KG1 (cell line): ENCODE data around the gene TMEM39B.
"Not testable (repeated sequence)": the region's sequence is repeated elsewhere in the genome, so short reads cannot be mapped to it uniquely, and the experiment has no call there.

Experiments
- DNase-seq: peaks from one replicate; lab custom pipeline; 2025; lab: John Stamatoyannopoulos, UW

TMEM39B gene

DNA sequence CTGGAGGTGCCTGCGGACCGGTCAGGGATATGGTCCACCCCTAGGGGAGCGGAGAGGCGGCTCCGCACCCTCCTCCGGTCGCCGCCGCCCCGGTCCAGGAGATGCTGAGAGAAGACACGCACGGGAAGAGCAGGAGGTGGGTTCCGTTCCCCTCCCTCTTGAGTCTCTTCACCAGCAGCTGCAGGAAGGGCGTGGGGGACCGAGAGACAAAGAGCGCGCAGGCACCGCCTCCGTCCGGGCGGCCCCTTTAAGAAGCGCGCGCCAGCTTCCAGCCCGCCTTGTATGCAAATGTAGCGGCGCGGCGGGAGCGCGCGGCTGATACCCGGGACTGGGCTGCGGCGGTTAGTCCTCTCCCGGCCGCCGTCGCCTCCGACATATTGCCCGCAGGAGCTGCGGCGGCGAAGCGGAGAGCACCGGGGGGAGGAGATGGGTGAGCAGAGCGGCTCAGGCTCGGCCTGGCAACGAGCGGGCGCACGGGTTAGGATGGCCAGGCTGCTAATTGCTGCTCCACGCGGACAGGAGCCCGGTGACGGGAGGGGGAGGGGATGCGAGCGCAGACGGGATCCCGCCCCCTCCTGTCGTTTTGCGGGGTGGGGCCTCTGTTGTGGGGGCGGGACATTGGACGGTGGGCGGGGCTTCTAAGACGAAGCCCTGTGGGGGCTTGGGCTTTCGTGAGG is at the start of gene TMEM39B:
TSS of gene TMEM39B (plus strand) at position 318 of the 677 bp plus-strand sequence. CDS start at position 427, 109 bp downstream.
- peak; percentile 94 for DNase-seq

DNA sequence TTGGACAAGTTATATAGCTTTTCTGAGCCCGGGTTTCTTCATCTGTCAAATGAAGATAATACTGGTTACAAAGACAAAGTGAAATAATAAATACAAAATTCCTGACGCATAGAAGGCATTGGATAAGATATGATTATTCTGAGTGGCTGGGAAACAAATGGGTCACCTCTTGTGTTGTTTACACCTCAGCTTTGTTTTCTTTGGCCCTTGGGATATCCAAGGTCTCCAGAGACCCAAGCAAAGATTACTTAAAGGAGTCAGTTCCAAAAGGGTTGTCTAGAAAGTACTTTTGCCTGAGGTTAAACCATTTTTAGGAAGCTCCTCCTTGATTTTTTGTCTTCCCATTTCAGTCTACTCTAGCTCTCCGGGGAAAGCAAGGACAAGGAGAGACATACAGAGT is 49.4 kb upstream of the TMEM39B start:
- no peak for DNase-seq

DNA sequence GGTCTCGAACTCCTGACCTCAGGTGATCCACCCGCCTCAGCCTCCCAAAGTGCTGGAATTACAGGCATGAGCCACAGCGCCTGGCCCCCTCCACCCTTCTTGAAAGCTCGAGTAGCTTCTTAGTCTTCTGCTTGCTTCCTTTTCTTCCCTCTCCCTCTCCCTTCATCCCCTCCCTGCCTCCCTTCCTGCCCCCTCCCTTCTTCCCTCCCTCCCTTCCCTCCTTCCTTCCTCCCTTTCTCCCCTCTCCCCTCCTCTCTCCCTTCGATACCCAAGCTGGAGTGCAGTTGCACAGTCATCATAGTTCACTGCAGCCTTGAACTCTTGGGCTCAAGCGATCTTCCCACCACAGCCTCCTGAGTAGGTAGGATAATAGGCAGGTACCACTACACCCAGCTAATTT is 47.2 kb upstream of the TMEM39B start:
- DNase-seq, result no peak

DNA sequence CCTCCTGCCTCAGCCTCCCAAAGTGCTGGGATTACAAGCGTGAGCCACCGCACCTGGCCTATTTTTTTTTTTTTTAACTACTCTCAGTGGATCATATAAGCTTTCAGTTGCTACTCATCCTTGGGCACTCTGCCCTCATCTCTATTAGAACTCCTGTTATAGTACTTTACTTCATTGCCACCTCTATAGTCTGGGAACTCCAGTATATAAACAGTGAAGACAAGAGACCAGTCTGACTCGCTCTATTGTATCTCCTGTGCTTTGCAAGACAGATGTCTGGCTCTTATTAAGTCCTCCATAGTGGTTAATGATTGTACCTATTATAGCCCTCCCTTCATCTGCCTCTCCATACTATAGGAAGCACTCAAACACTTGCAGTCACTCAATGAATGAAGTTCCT is 44.0 kb upstream of the TMEM39B start:
- no peak for DNase-seq

DNA sequence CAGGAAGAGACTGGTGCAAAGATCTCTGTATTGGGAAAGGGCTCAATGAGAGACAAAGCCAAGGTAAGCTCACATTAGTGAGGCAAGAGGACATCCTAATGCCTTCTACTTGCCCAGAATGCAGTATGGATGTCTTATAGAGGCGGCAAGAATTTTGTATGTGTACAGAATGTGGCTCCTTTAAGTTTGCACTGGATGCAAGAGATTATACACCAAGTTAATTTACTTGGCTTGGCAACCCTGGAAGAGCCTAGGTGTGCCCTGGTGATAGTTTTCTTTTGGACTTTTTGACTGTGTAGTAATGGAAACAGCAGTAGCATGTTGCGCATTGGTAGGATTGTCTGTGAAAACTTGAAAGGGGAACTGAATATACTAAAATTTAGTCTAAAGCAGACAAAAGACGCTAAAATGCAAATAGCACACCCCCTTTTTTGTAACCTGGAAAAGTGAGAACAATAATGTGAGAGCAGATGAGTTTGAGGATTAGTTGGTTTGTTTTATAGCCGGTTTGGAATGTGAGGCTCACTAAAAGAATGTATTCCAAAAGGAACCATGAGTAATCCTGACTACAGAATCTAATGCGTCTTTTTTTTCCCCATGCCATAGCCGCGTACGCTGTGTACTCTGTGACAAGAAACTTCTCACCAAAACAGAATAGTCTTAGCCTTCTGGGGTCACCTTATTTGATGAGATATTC is 41.0 kb upstream of the TMEM39B start:
- no peak for DNase-seq

DNA sequence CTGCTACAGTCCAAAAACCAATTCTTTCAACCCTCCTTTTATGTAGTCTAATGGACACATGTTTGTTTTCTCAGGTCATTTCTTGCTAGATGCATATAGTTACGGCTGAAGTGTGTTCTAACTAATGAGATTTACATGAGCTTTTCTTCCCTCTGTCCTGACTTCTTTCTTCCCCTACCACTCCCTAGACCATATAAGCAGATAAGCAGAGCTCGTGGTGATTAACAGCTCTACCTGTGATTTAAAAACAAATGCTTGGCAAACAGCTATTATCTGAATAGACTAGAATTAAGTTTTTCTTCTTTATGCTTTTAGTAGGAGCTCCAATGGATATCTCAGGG is 40.5 kb upstream of the TMEM39B start:
- no peak for DNase-seq

DNA sequence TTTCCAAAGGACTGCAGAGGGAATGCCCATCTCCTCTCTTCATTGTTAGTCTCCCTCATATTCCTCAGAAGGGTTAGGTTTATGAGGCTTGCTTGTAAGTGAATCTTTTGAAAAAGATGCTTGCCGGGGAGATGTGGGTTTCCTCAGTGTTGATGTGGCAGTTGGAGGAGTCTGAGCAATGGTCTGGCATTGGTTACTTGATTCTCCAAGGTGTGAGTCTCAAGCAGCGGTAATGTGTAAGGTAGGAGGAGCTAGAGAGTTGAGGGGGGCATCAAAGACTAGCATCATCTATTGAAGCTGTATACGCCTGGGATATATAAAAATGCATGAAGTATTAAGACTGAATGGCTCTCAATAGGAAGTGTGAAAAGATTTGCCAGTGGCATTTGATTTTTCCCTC is 37.6 kb upstream of the TMEM39B start:
- no peak for DNase-seq

DNA sequence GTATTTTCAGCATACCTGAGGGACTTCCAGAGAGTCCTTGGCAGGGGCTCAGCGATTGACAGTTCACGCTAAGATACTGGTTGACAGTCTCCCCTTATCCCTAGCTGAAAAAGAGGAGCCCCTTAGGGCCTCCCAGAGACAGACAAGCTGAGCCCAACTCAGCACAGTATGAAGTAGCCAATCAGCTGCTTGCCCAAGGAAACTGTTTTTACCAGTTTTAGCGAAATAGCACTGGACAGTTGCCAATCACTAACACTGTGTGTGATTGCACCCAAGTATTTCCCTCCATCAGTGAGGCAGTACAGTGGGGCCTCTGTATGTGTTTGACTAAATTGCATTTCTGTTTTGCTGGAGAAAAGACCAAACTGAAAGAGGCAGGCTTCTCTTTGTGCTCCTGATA is 32.0 kb upstream of the TMEM39B start:
- DNase-seq, result no peak

DNA sequence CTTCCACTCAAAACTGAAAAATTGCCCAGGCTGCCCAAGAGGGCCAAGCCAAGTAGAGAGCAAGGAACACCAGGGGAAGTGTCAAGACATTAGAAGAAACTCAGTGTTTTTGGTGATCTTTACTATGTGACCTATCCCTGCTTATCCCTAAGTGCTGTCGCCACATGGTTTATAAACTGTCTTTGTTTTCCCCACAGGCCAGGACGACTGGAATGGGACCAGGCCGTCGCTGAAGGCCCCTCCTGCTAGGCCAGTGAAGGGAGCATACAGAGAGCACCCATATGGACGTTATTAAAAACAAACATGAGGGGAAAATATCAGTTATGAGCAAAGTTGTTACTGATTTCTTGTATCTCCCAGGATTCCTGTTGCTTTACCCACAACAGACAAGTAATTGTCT is 30.4 kb upstream of the TMEM39B start:
- DNase-seq, result no peak

DNA sequence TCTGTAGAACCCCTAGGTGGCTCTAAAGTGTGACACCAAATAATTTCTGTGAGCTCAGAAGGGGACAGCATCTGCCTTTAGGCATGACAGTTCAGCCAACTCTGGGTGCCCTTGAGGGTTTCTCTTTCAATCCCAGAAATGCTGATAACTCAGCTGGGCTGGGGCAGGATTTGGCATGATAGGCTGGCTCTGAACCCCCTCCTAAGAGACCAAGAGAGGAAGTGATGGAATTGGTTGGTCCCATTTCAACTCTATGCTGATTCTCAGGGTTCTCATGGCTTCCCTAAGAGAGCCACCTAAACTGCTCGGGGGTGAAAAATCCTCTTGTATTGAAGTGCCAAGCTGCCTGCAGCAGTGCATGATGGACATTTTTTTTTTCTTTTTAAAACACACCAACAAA is 28.5 kb upstream of the TMEM39B start:
- DNase-seq, result no peak

DNA sequence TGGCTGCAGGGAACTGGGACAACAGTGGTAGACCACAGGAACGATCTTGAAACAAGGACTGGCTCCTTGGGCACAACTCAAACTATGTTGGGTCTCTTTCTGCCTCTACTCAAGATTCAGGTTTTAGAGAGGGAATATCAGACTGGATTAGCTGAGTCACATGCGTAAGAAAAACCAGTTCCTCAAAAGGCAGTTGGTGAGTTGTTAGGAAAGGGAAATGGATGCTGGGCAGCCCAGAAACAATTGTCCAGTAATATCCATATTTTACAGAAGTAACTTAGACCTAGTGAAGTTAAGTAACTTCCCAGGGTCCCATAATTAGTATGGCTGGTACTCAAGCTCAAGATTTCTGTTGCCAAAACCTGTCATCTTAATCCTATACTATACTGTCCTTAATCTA is 27.0 kb upstream of the TMEM39B start:
- DNase-seq, result no peak

DNA sequence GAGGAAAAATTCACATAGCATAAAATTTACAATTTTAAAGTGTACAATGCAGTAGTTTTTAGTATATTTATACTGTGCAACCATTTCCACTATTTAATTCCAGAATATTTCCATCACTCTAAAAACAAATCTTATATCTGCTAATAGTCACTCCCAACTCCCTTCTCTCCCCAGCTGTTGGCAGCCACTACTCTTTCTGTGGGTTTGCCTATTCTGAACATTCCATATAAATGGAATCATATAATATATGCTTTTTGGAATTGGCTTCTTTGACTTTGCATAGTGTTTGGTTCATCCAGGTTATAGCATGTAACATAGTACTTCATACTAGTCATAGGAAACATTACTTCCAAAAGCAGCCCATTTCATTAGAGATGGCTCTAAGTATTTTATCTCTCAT is 25.0 kb upstream of the TMEM39B start:
- no peak for DNase-seq

DNA sequence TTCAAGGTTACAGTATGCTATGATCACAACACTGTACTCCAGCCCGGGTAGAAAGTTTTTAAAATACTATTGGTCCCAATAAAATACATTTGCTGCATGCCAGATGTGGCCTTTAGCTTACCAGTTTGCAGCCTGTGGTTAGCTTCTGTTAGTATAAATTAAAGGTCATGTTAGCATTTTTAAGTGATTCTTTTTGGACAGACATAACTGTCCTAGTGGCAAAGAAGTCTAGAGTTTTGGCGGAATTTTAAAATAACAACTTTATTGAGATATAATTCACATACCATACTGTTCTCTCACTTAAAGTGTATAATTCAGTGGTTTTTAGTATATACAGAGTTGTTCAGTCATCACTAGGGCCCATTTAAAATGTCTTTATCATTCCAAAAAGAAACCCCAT is 24.3 kb upstream of the TMEM39B start:
- DNase-seq, result no peak

DNA sequence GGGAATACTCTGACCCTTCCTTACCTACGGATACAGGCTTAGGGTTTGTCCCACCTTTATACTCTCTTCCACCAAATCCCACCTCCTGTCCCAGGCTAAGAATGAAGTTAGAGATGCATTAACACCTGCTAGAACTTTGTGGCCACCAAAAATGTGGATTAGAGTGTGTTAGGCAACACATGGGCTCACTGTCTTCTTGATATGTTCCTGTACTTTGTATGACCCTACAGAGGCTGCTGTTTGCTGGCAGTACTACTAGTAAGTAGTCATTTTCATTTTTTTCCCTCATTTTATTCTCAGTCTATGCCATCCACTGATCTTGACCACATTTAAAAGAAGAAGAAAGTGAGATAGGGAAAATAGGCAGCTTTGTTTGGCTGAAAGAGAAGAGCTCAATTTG is 21.0 kb upstream of the TMEM39B start:
- no peak for DNase-seq

DNA sequence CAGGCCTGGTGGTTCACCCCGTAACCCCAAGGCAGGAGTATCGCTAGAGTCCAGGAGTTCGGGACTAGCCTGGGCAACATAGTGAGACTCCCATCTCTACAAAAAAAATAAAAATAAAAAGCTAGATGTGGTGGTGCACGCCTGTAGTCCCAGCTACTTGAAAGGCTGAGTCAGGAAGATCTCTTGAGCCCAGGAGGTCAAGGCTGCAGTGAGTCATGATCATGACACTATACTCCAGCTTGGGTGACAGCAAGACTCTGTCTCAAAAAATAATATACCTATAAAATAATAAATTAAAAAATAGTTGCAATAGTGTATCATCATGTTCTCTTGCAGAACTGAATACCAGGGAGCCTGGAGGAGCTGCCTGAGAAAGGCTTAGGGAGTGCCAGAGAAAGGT is 19.9 kb upstream of the TMEM39B start:
- DNase-seq, result no peak

DNA sequence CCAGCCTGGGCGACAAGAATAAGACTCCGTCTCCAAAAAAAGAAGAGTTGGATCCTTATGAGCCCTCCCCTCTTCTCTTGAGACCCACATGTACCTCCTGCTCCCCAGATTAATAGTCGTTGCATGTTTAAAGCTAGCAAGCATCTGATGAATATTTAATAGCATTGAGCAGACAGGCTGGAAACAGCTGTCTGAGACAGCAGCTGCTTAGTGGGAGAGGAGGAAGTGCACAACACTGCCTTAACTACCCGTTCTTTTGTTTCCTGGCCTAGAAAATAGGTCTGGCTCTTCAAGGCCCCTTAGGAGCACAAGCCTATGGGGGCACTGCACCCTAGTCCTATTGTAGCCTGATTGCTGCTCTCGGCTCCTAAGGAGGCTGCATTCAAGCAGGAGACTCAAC is 17.3 kb upstream of the TMEM39B start:
- DNase-seq, result no peak

DNA sequence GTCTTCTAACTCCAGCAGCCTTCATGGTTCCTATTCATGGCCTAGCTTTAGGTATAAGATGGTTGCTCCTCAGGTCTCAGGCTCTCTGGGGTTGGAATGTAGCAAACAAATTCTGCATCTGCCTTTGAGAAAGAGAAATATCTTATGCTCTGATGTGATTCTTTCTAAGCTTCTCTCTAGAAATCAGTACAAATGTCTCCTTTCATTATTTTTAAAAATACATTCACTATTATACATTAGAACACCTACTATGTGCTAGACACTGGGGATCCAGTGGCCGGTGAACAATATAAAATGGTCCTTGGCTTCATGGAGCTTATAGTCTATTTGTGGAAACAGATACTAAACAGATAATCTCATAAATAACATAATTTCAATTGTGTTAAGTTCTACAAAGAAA is 16.1 kb upstream of the TMEM39B start:
- no peak for DNase-seq

DNA sequence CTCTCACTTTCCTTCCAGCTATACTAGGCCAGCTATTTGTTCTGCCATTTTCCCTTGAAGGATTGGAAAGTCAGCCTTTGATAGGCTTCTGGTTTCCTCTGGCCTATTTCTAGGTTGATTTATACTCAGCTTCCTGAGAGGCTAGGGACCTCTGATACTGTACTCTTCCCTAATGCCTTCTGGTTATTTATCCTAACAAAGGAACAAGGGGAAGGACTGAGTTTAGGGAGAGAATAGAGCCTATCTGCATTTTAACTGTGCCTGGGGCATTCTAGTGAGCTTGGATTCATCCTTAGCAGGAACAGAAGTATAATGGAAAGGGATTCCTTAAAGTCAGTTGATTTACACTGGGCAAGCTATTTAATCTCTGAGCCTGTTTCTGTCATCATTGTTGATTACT is 11.8 kb upstream of the TMEM39B start:
- no peak for DNase-seq

DNA sequence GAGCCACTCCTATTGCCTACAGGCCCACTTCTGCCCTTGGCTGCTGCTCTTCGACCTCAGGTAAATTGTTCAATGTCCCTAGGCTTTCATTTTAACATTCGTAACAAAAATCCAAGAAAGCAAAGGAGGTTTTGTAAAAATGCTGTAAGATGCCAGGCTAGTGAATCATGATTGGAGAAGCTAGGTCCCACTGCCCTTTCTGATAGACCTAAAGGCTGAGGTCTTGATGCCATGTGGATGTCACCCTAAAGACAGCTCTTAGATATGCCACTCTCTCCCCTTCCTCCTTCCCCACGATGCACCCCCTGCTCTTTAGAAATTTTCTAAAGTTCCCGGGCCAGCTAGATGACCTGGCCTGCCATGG is 9.9 kb upstream of the TMEM39B start:
- DNase-seq, result no peak

DNA sequence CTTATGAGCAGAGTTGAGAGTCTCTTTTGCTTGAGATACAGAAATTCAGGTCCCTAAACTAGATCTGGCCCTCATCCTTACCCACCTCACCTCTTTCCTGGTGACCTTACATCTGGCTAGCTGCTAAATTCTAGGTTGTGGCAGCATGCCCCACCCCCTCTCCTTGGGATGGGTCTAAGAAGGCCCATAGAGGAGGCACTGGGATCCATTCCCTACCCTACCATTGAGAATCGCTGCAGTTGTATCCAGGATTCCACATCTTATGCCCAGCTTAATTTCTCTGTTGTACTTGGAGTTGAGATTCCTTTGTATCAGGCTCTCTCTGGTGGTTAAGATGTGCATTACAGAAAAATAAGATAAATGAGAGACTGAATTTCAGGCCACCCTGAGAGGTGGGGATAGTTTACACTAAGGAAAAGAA is 9.5 kb upstream of the TMEM39B start:
- DNase-seq, result no peak

DNA sequence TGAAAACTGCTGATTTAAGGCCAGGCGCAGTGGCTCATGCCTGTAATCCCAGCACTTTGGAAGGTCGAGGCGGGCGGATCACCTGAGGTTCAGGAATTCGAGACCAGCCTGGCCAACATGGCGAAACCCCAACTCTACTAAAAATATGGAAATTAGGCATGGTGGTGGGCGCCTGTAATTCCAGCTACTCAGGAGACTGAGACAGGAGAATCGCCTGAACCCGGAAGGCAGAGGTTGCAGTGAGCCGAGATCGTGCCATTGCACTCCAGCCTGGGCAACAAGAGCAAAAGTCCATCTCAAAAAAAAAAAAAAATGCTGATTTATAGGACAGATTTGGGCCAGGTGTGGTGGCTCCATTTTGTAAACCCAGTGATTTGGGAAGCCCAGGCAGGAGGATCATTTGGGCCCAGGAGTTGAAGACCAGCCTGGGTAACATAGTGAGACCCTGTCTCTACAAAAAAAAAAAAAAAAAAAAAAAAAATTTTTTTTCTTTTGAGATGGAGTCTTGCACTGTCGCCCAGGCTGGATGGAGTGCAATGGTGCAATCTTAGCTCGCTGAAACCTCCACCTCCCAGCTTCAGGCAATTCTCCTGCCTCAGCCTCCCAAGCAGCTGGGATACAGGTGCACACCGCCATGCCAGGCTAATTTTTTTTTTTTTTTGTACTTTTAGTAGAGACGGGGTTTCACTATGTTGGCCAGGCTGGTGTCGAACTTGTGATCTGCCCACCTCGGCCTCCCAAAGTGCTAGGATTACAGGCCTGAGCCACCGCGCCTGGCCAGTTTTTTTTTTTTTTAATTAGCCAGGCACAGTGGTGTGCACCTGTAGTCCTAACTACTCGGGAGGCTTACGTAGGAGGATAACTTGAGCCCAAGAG is 6.9 kb upstream of the TMEM39B start:
- not testable (repeated sequence) for DNase-seq

DNA sequence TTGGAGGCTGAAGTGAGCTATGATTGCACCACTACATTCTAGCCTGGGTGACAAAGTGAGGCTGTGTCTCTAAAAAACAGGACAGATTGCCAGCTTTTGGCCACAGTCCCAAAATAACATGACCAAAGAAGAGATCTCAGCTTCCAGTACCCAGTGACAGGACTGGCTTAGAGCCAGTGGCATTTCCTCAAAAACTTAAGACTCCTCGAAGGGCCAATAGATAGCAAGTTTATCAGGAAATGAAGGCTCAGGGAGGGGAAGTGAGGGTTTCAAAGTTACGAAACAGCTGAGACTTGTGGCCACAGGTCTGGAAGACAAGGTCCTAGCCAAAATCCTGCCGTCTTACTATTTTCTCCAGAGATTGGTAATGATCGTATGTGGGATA is 6.3 kb upstream of the TMEM39B start:
- DNase-seq, result peak; percentile 87

DNA sequence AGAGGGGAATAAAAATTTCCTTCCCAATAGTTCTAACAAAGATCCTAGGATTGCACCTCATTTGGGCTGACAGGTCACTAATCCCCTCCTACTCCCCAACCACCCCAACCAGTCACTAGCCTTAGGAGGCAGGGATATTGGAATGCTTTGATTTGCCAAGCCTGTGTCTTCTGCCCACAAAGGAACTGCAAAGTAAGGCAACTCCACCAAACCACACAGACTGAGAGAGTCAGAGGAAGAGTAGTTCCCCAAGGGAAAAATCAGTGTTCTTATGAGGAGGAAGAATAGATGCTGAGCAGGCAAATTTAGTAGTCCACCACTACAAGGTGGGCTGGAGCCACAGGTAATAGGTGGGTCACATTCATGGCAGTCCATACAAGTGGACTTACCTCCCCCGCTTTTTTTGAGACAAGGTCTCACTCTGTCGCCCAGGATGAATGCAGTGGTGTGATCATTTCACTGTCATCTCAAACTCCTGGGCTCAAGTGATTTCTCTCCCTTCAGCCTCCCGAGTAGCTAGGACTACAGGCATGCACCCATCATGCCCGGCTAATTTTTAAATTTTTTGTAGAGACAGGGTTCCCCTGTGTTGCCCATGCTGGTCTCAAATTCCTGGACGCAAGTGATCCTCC is 3.7 kb upstream of the TMEM39B start:
- DNase-seq, result no peak
